CD4-positive, alpha-beta T cell (primary cell): ENCODE results near the gene SHPK. TPM values are rescaled to one million over a fixed set of nuclear protein-coding genes. Genes with fewer than 3 reads are reported as not detected.

Source experiments
- ATAC-seq: fragments of 200-7000 bp; cut with Tn5 transposase; one replicate; pipeline ENCODE4 v1.10.0; 2022; ENCODE audit warnings: mild to moderate bottlenecking; ENCODE audit not compliant: poor library complexity
- CTCF ChIA-PET: fragments of 350-600 bp; sonication (Branson Sonifier 250); formaldehyde crosslinking; loops from one replicate; lab custom pipeline; 2021; ENCODE audit warnings: antibody characterized with exemption, inconsistent platforms; lab: Charles Lee
- POLR2A ChIA-PET: fragments of 350-600 bp; sonication (Branson Sonifier 250); formaldehyde crosslinking; loops from one replicate; lab custom pipeline; 2021; ENCODE audit warnings: antibody characterized with exemption, inconsistent platforms; lab: Charles Lee
- DNase-seq, 14 experiments: peaks; one replicate each; pipeline ENCODE4 v3.0.0-alpha.2; 2013 to 2020; ENCODE audit warnings: mixed read lengths in 2 of 14
- H3K27ac ChIP-seq, 2 donors: one replicate each; pipeline versions ENCODE4 v1.5.1 to v1.7.0; 2013; ENCODE audit warnings: low read length in 2 of 2, low read depth in 1 of 2, mild to moderate bottlenecking in 1 of 2
- H3K27me3 ChIP-seq, 2 experiments: 1 replicate in 1 of 2; 2 replicates in 1 of 2; pipeline versions ENCODE4 v1.6.1 to v1.7.0; 2013; ENCODE audit warnings: low read length in 2 of 2, control low read depth in 1 of 2, mild to moderate bottlenecking in 1 of 2, moderate library complexity in 1 of 2; ENCODE audit not compliant: insufficient read depth in 2 of 2, control insufficient read depth in 1 of 2
- H3K36me3 ChIP-seq: one replicate; pipeline ENCODE4 v1.6.1; 2013; ENCODE audit warnings: low read length, control low read depth; ENCODE audit not compliant: insufficient read depth
- H3K4me1 ChIP-seq: one replicate; pipeline ENCODE4 v1.6.1; 2013; ENCODE audit warnings: low read length, control low read depth; ENCODE audit not compliant: insufficient read depth
- H3K4me3 ChIP-seq: one replicate; pipeline ENCODE4 v1.5.1; 2013; ENCODE audit warnings: mild to moderate bottlenecking, low read length, moderate library complexity
- H3K9me3 ChIP-seq, 2 experiments: 1 replicate in 1 of 2; 2 replicates in 1 of 2; pipeline versions ENCODE4 v1.6.1 to v1.7.0; 2013; ENCODE audit warnings: low read length in 2 of 2, mild to moderate bottlenecking in 2 of 2, control low read depth in 1 of 2, moderate library complexity in 1 of 2; ENCODE audit not compliant: control insufficient read depth in 1 of 2, insufficient read depth in 1 of 2
- H3K27ac Mint-ChIP-seq: one replicate; pipeline ENCODE4 v1.8.0; 2020; ENCODE audit warnings: mixed read lengths
- H3K27me3 Mint-ChIP-seq: one replicate; pipeline ENCODE4 v1.8.0; 2021; ENCODE audit warnings: mixed read lengths
- H3K36me3 Mint-ChIP-seq: one replicate; pipeline ENCODE4 v1.8.0; 2021; ENCODE audit warnings: low read depth, mixed read lengths
- H3K4me1 Mint-ChIP-seq: one replicate; pipeline ENCODE4 v1.8.0; 2021; ENCODE audit warnings: low read depth, mixed read lengths
- H3K4me3 Mint-ChIP-seq: one replicate; pipeline ENCODE4 v1.8.0; 2020; ENCODE audit warnings: mild to moderate bottlenecking, mixed read lengths
- H3K9me3 Mint-ChIP-seq: one replicate; pipeline ENCODE4 v1.8.0; 2020; ENCODE audit warnings: mixed read lengths
- CTCF ChIP-seq: fragments of 200-600 bp; IDR thresholded peaks from one replicate; pipeline ENCODE4 v1.8.0; 2022; ENCODE audit warnings: antibody characterized with exemption, mild to moderate bottlenecking
- intact Hi-C, 2 experiments: fragments of 100-400 bp; cut with DNase I in 1 of 2; cut with micrococcal nuclease in 1 of 2; formaldehyde crosslinking; loops; one replicate each; pipeline versions ENCODE4 v1.15.1 to v1.9.0; 2023 to 2025; cut with DNase I, micrococcal nuclease
- total RNA-seq, 174 experiments: library from RNA in 2 of 174; stranded (reverse) in 2 of 174; gene quantifications; one replicate each; pipeline ENCODE4 v1.2.3 and lab custom pipeline; 2021 to 2026

SHPK gene
- total RNA-seq, 2 experiments from 2014 or later, result 3.4 TPM

- no peaks in the 10 kb centered on the region for H3K27me3 Mint-ChIP-seq
- peak overlapping the region; percentile 53 for H3K27ac Mint-ChIP-seq
- peaks cover 6% of the 10 kb centered on the region for H3K36me3 ChIP-seq
- H3K9me3 Mint-ChIP-seq, result no peaks in the 10 kb centered on the region
- H3K4me3 Mint-ChIP-seq, result peak overlapping the region; percentile 85
- peak; percentile 5 for ATAC-seq
- intact Hi-C loops, result loop anchor here (1.0 to 5.0 kb wide), 4 partner anchors 30 to 180 kb away; partner anchors contain the start of genes CTNS (in 1 of the 2), HASPIN (in 1 of the 2), NCBP3 (in 1 of the 2) and SHPK (in 1 of the 2)
- H3K27ac ChIP-seq, result no peak overlapping the region
- H3K4me1 ChIP-seq, result peaks cover 25% of the 10 kb centered on the region
- H3K4me3 ChIP-seq, result peak overlapping the region; percentile 100
- POLR2A ChIA-PET, result interaction anchor here (1.5 kb wide), 1 partner anchor 31 kb away, joined by 5 read pairs; the partner anchor contains the start of genes CTNS and SHPK
- peaks cover 5% of the 10 kb centered on the region for H3K36me3 Mint-ChIP-seq
- peak in 4 of 14 experiments; percentile 13 to 44 (median 22) for DNase-seq
- no peaks in the 10 kb centered on the region for H3K27me3 ChIP-seq
- peaks cover 13% of the 10 kb centered on the region for H3K4me1 Mint-ChIP-seq
- CTCF ChIA-PET, result interaction anchor here (1.6 kb wide), 1 partner anchor 15 kb away, joined by 3 read pairs; no protein-coding TSS in a partner anchor
- no peak for TF ChIP-seq CTCF
- H3K9me3 ChIP-seq, result no peaks in the 10 kb centered on the region
Measured at GRCh38 chr17:3667366-3668278, 31.6 kb upstream of the SHPK start.

GRCh38 chr17:3666516-3666915, 30.5 kb upstream of the SHPK start:
- no peaks in the 10 kb centered on the region for H3K27me3 Mint-ChIP-seq
- Histone ChIP-seq H3K36me3 (peaks cover 4% of the 10 kb centered on the region), H3K4me1 (peaks cover 25% of the 10 kb centered on the region), H3K9me3 (no peaks in the 10 kb centered on the region), H3K27me3 (no peaks in the 10 kb centered on the region), H3K27ac (no peak overlapping the region), H3K4me3 (no peak overlapping the region)
- ATAC-seq (no peak), DNase-seq (peak in 1 of 14 experiments; percentile 24)
- no peaks in the 10 kb centered on the region for H3K9me3 Mint-ChIP-seq
- ChIA-PET POLR2A (interaction anchor here (1.5 kb wide), 1 partner anchor 30 kb away, joined by 5 read pairs; the partner anchor contains the start of genes CTNS and SHPK), CTCF (no interaction called here)
- H3K4me3 Mint-ChIP-seq, result peak overlapping the region; percentile 46
- H3K4me1 Mint-ChIP-seq, result peaks cover 13% of the 10 kb centered on the region
- intact Hi-C loops, result loop anchor here in 1 of 2 experiments (5.0 kb wide), 1 partner anchor 181 kb away; the partner anchor contains the start of gene NCBP3
- H3K27ac Mint-ChIP-seq, result no peak overlapping the region
- H3K36me3 Mint-ChIP-seq, result peaks cover 2% of the 10 kb centered on the region
- no peak for TF ChIP-seq CTCF

GRCh38 chr17:3665834-3666233, 29.8 kb upstream of the SHPK start:
- Histone ChIP-seq H3K27ac (no peak overlapping the region), H3K4me1 (peaks cover 25% of the 10 kb centered on the region), H3K4me3 (no peak overlapping the region), H3K9me3 (no peaks in the 10 kb centered on the region), H3K36me3 (peaks cover 5% of the 10 kb centered on the region), H3K27me3 (no peaks in the 10 kb centered on the region)
- Mint-ChIP-seq H3K36me3 (no peaks in the 10 kb centered on the region), H3K27ac (no peak overlapping the region), H3K27me3 (no peaks in the 10 kb centered on the region), H3K4me3 (peak overlapping the region; percentile 71), H3K9me3 (no peaks in the 10 kb centered on the region), H3K4me1 (peaks cover 13% of the 10 kb centered on the region)
- ChIA-PET CTCF (no interaction called here), POLR2A (no interaction called here)
- intact Hi-C loops, result loop anchor here in 1 of 2 experiments (5.0 kb wide), 1 partner anchor 181 kb away; the partner anchor contains the start of gene NCBP3
- ATAC-seq (no peak), DNase-seq (no peak)
- TF ChIP-seq CTCF, result no peak
